Fibroblast of skin of back (primary cell): ENCODE results near the gene FLNA.
"Not testable (repeated sequence)": the region's sequence is repeated elsewhere in the genome, so short reads cannot be mapped to it uniquely, and the experiment has no call there.

ENCODE experiments used
- DNase-seq: peaks from one replicate; pipeline ENCODE4 v3.0.0-alpha.2; 2013

Gene FLNA

GRCh38 chrX:154399527-154400368 is 25.3 kb upstream of the FLNA start:
- no peak for DNase-seq

GRCh38 chrX:154398668-154399526 is 24.5 kb upstream of the FLNA start:
- DNase-seq, result peak; percentile 78

GRCh38 chrX:154397888-154398667 is 23.6 kb upstream of the FLNA start, which contains the start of gene RPL10:
Gene RPL10, plus strand, starts transcription at chrX:154398377. Its CDS starts 143 bp downstream, at chrX:154398520.
- peak; percentile 95 for DNase-seq

- peak; percentile 68 for DNase-seq
Observed at GRCh38 chrX:154396973-154397887, 22.8 kb upstream of the FLNA start.

- DNase-seq, result not testable (repeated sequence)
Observed at GRCh38 chrX:154396363-154396762, 21.9 kb upstream of the FLNA start.

- DNase-seq, result not testable (repeated sequence)
Observed at GRCh38 chrX:154389812-154390747, 15.6 kb upstream of the FLNA start.

GRCh38 chrX:154388649-154389048 is 14.2 kb upstream of the FLNA start:
- not testable (repeated sequence) for DNase-seq

GRCh38 chrX:154388094-154388493 is 13.7 kb upstream of the FLNA start:
- not testable (repeated sequence) for DNase-seq

- no peak for DNase-seq
Observed at GRCh38 chrX:154384284-154384892, 10.0 kb upstream of the FLNA start.

GRCh38 chrX:154383359-154384283 is 9.2 kb upstream of the FLNA start:
- DNase-seq, result no peak

- no peak for DNase-seq
Observed at GRCh38 chrX:154382483-154383069, 8.1 kb upstream of the FLNA start.

- no peak for DNase-seq
Observed at GRCh38 chrX:154381271-154381670, 6.8 kb upstream of the FLNA start.

GRCh38 chrX:154380787-154381186 is 6.4 kb upstream of the FLNA start:
- DNase-seq, result no peak

GRCh38 chrX:154380153-154380552 is 5.7 kb upstream of the FLNA start:
- DNase-seq, result no peak

GRCh38 chrX:154379569-154379951 is 5.1 kb upstream of the FLNA start:
- DNase-seq, result no peak

GRCh38 chrX:154378799-154379568 is 4.5 kb upstream of the FLNA start, which contains the start of gene EMD:
Gene EMD, plus strand, starts transcription at chrX:154379295. Its CDS starts 190 bp downstream, at chrX:154379485.
- peak; percentile 97 for DNase-seq

- peak; percentile 71 for DNase-seq
Observed at GRCh38 chrX:154378059-154378798, 3.8 kb upstream of the FLNA start.
